Thyroid gland (tissue), 4 donors: ENCODE measurements around the gene QKI.

Source experiments
- CTCF ChIP-seq, 6 experiments: fragments of 200-600 bp in 3 of 6; fragments of 450-650 bp in 3 of 6; sonication (generic) in 3 of 6; IDR thresholded peaks; one replicate each; pipeline ENCODE4 v1.5.1; 2016 to 2019; ENCODE audit warnings: antibody characterized with exemption in 6 of 6, mild to moderate bottlenecking in 2 of 6, inconsistent platforms in 1 of 6, moderate library complexity in 1 of 6
- POLR2A ChIP-seq, 2 donors: fragments of 450-650 bp; IDR thresholded peaks; one replicate each; pipeline ENCODE4 v1.6.1; 2017; ENCODE audit warnings: antibody characterized with exemption in 2 of 2, mild to moderate bottlenecking in 2 of 2, moderate library complexity in 1 of 2

DNA sequence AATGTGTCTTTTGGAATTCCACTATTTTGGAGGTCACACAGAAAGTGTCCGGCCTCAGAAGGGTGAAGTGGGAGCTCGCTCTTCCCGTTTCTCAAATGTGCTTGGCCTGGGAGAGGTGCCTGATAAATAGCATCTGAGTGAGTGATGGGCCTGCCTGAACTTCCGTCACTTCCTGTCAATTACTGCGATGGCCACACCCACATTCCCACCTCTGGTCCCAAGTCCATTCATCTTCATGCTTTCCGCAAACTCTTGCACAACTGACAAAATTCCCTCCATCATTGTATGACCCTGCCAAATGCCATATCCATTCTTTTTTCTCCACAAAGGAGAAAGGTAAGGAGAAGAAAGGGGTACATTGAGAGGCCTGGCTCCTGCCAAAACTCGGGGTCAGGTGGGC lies 169.0 kb downstream of the QKI start:
- no peak for TF ChIP-seq POLR2A (IDR thresholded peaks at IDR 0.05)
- TF ChIP-seq CTCF (IDR thresholded peaks at IDR 0.05): no peak
